DND-41 (cell line): ENCODE data around the gene KRT80.

Source experiments
- ATAC-seq: fragments of 200-7000 bp; cut with Tn5 transposase; 3 replicates; pipeline ENCODE4 v1.9.1; 2021; ENCODE audit warnings: low read depth; ENCODE audit not compliant: insufficient read depth
- DNase-seq: peaks from one replicate; pipeline ENCODE4 v3.0.0-alpha.2; 2020
- H2AFZ ChIP-seq: 2 replicates; pipeline ENCODE4 v1.6.0; 2012; ENCODE audit warnings: low read depth, low read length
- H3K27ac ChIP-seq: 2 replicates; pipeline ENCODE4 v1.5.1; 2012; ENCODE audit warnings: low read length, inconsistent platforms
- H3K27me3 ChIP-seq: fragments of 200-600 bp; sonication (generic); 2 replicates; pipeline ENCODE4 v1.6.0; 2012; ENCODE audit warnings: low read length, mild to moderate bottlenecking, inconsistent platforms; ENCODE audit not compliant: insufficient read depth, poor library complexity
- H3K36me3 ChIP-seq: 2 replicates; pipeline ENCODE4 v1.5.1; 2012; ENCODE audit warnings: low read length, inconsistent platforms; ENCODE audit not compliant: insufficient read depth
- H3K4me1 ChIP-seq: 2 replicates; pipeline ENCODE4 v1.5.1; 2012; ENCODE audit warnings: mild to moderate bottlenecking, low read length; ENCODE audit not compliant: insufficient read depth
- H3K4me2 ChIP-seq: 2 replicates; pipeline ENCODE4 v1.6.0; 2012; ENCODE audit warnings: mild to moderate bottlenecking, moderate library complexity, low read length, inconsistent platforms; ENCODE audit not compliant: insufficient read depth
- H3K4me3 ChIP-seq, 2 experiments: fragments of 200-600 bp in 1 of 2; shearing (Covaris generic) in 1 of 2; 2 replicates each; pipeline ENCODE4 v1.5.1; 2012 to 2016; ENCODE audit warnings: inconsistent platforms in 2 of 2, low read length in 2 of 2, mild to moderate bottlenecking in 2 of 2, low read depth in 1 of 2, moderate library complexity in 1 of 2
- H3K79me2 ChIP-seq: 2 replicates; pipeline ENCODE4 v1.6.0; 2012; ENCODE audit warnings: low read length, inconsistent platforms; ENCODE audit not compliant: insufficient read depth
- H3K9ac ChIP-seq: 2 replicates; pipeline ENCODE4 v1.6.0; 2012; ENCODE audit warnings: low read depth, mild to moderate bottlenecking, inconsistent platforms, low read length, moderate library complexity
- H3K9me3 ChIP-seq: 2 replicates; pipeline ENCODE4 v1.5.1; 2012; ENCODE audit warnings: low read length, moderate library complexity, mild to moderate bottlenecking, inconsistent platforms; ENCODE audit not compliant: insufficient read depth, severe bottlenecking
- H4K20me1 ChIP-seq: 2 replicates; pipeline ENCODE4 v1.6.0; 2012; ENCODE audit warnings: low read length; ENCODE audit not compliant: insufficient read depth
- EZH2 ChIP-seq: IDR thresholded peaks from 3 replicates; pipeline ENCODE4 v1.6.1; 2012; ENCODE audit warnings: borderline replicate concordance, low read depth, mild to moderate bottlenecking, moderate library complexity, low read length, inconsistent platforms; ENCODE audit not compliant: severe bottlenecking
- TF ChIP-seq, protein P1 (sequence below): IDR thresholded peaks from 2 replicates; pipeline ENCODE4 v1.5.1; 2012; ENCODE audit warnings: borderline replicate concordance, low read length, moderate library complexity, mild to moderate bottlenecking; ENCODE audit not compliant: poor library complexity, severe bottlenecking; ENCODE audit errors: extremely low read depth

KRT80 gene

DNA sequence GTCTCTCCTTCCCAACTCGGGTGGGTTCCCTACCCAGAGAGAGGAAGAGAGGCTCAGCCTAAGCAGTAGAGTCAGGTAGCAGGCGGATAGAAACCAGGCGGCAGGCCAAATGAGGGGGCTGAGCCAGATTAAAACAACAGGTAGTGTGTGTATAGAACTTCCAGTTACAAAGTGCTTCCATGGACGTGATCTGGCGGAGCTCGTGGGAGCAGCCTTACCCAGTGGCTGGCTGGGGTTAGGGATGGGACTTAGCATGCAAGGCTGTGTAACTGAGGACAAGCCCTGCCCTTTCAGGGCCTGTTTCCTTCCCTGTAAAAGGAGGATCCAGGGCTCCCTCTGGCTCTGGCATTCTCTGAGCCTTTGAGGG, 8.3 kb downstream of the KRT80 start:
- DNase-seq: no peak
- Histone ChIP-seq H3K79me2 (no peaks in the 10 kb centered on the region), H3K27ac (no peak overlapping the region), H4K20me1 (0 out of 2 replicates have a peak, but pooled peaks cover 5% of the 10 kb centered on the region), H2AFZ (no peak overlapping the region), H3K4me3 (no peak overlapping the region), H3K4me1 (no peaks in the 10 kb centered on the region), H3K9me3 (no peaks in the 10 kb centered on the region), H3K27me3 (peaks cover 13% of the 10 kb centered on the region), H3K4me2 (no peak overlapping the region), H3K36me3 (no peaks in the 10 kb centered on the region), H3K9ac (no peak overlapping the region)
- ATAC-seq: no peak
- TF ChIP-seq EZH2: no peak
- TF ChIP-seq, protein P1, sequence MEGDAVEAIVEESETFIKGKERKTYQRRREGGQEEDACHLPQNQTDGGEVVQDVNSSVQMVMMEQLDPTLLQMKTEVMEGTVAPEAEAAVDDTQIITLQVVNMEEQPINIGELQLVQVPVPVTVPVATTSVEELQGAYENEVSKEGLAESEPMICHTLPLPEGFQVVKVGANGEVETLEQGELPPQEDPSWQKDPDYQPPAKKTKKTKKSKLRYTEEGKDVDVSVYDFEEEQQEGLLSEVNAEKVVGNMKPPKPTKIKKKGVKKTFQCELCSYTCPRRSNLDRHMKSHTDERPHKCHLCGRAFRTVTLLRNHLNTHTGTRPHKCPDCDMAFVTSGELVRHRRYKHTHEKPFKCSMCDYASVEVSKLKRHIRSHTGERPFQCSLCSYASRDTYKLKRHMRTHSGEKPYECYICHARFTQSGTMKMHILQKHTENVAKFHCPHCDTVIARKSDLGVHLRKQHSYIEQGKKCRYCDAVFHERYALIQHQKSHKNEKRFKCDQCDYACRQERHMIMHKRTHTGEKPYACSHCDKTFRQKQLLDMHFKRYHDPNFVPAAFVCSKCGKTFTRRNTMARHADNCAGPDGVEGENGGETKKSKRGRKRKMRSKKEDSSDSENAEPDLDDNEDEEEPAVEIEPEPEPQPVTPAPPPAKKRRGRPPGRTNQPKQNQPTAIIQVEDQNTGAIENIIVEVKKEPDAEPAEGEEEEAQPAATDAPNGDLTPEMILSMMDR: no peak

DNA sequence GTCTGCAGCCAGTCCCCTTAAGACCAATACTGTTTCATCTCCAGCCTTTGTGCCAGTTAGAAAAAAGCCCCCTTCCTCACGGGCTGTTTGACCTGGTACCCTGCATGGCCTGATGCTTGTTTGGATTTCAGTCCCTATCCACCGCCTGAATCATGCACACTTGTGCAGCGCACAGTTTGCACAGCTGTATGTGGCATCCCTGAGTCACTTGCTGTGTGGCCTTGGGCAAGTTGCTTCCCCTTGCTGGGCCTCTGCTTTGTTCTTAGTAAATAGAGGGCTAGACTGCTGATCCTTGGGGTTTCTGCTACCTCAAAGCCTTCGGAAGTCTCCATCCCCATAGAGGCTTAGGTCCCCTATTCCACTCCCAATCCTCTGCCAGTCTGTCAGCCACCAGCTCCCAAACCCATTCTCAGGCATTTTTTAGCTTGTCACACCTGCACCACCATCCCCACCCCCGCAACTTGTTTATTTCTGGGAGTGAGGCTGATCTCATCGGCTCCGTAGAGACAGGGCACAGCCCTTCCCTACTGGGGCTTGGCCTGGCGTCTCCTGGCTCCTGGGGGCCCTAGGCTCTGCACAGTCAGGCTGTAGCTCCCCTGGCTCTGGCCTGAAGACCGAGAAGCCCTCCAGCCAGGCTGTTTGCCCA, 8.8 kb downstream of the KRT80 start:
- H2AFZ ChIP-seq: no peak overlapping the region
- H4K20me1 ChIP-seq: 0 out of 2 replicates have a peak, but pooled peaks cover 5% of the 10 kb centered on the region
- H3K79me2 ChIP-seq: no peaks in the 10 kb centered on the region
- peaks cover 13% of the 10 kb centered on the region for H3K27me3 ChIP-seq
- DNase-seq (no peak), ATAC-seq (no peak)
- H3K4me1 ChIP-seq: no peaks in the 10 kb centered on the region
- no peak overlapping the region for H3K4me3 ChIP-seq
- TF ChIP-seq, protein P1: no peak
- no peak for TF ChIP-seq EZH2
- no peaks in the 10 kb centered on the region for H3K9me3 ChIP-seq
- no peaks in the 10 kb centered on the region for H3K36me3 ChIP-seq
- no peak overlapping the region for H3K27ac ChIP-seq
- no peak overlapping the region for H3K4me2 ChIP-seq
- H3K9ac ChIP-seq: no peak overlapping the region

DNA sequence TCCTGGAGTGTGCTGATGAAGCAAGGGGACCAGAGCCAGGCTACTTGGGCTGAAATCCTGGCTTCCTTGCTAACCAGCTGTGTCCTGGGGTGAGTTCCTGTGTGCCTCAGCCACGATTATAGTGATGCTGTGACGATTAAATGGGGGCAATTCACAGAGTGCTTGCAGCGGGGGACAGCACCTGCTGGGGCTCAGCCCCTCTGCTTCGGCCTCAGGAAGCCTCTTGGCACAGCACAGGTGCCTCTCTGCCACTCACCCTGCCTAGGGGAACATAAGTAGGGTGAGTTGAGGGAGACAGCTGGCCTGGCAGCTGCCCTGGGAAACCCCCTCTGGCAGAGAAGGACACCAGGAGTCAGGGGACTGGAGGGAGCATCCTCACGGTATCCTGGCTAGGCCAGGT, 9.4 kb downstream of the KRT80 start:
- Histone ChIP-seq H3K9ac (no peak overlapping the region), H4K20me1 (peaks cover under 1% of the 10 kb centered on the region; the same call in 1 of the 2 replicates)
- DNase-seq: no peak

More for the DNA sequence above, 9.4 kb downstream of the KRT80 start:
- no peak overlapping the region for H3K4me2 ChIP-seq
- H3K36me3 ChIP-seq: no peaks in the 10 kb centered on the region
- no peaks in the 10 kb centered on the region for H3K4me1 ChIP-seq
- H2AFZ ChIP-seq: no peak overlapping the region
- H3K27ac ChIP-seq: no peak overlapping the region
- TF ChIP-seq EZH2: no peak
- TF ChIP-seq, protein P1: no peak
- no peak overlapping the region for H3K4me3 ChIP-seq
- no peak for ATAC-seq
- H3K27me3 ChIP-seq: peaks cover 13% of the 10 kb centered on the region
- no peaks in the 10 kb centered on the region for H3K9me3 ChIP-seq
- H3K79me2 ChIP-seq: no peaks in the 10 kb centered on the region
